GM20431 (cell line): Measurements from ENCODE around the gene MAIP1.
"Not testable (repeated sequence)": the region's sequence is repeated elsewhere in the genome, so short reads cannot be mapped to it uniquely, and the experiment has no call there.

ENCODE experiments used
- in situ Hi-C: fragments of 300-500 bp; cut with MseI, MboI; formaldehyde crosslinking; loops from one replicate; pipeline ENCODE4 v1.15.0; 2020; ENCODE audit warnings: low sequenced_read_pairs; ENCODE audit not compliant: unreplicated experiment

MAIP1 gene, protein sequence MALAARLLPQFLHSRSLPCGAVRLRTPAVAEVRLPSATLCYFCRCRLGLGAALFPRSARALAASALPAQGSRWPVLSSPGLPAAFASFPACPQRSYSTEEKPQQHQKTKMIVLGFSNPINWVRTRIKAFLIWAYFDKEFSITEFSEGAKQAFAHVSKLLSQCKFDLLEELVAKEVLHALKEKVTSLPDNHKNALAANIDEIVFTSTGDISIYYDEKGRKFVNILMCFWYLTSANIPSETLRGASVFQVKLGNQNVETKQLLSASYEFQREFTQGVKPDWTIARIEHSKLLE

DNA sequence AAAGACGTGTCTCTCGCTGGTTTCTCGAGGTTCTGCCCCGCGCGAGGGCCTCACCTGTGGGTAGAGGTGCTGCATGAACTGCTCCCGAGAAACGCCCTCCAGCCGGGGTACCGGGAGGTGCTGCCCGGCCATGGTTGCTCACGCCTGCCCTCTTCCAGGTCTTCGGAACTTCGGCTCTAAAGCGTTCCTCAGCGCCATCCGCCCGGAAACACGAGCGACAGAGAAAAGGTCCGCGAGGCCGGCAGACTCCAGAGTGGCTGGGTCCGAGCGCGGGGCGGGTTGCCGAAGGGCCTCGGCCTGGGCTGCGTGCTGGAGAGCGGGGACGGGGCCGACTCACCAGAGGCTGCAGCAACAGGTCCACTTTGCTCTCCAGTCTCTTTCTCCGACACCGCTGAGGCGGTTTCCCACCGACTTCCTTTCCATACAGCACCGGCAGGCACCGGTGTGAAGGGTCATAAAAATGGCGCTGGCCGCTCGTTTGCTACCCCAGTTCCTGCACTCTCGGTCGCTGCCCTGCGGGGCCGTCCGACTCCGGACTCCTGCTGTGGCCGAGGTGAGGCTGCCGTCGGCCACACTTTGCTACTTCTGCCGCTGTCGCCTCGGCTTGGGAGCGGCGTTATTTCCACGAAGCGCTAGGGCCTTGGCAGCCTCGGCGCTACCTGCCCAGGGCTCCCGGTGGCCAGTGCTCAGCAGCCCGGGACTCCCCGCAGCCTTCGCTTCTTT, at the start of gene MAIP1, which contains the start of gene TYW5:
Gene MAIP1, plus strand, starts transcription at position 244 of the 723 bp plus-strand sequence. Its CDS starts 217 bp downstream, at position 461.
Gene TYW5, minus strand, starts transcription at position 153 of the 723 bp plus-strand sequence. Its CDS starts 21 bp downstream, at position 132.
- in situ Hi-C loops = loop anchor here (25.0 kb wide), 1 partner anchor 757 kb away; no protein-coding TSS in a partner anchor

DNA sequence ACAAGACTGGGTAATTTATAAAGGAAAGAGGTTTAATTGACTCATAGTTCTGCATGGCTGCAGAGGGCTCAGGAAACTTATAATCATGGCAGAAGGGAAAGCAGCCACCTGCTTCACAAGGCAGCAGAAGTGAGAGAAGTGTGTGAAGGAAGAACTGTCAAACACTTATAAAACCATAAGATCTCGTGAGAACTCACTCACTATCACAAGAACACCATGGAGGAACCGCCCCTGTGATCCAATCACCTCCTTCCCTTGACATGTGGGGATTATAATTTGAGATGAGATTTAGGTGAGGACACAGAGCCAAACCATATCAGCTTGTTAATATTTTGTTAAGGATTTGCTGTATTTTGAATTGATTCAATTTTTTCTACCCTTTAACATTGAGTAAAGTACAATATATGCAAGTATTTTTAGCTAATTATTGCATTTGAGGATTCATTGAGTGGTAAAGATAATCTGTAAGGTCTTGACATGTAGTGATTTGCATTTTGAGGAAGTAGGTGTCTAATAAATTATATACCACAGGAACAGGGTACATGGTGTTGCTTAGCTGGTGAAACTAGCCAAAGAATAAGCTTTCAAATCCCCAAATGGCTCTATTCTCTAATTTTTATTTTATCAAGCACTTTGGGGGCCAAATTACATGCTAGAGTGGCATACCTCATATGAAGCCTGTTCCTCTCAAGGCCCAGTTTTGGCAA, 48.2 kb upstream of the MAIP1 start:
- in situ Hi-C loops = no loop called here

DNA sequence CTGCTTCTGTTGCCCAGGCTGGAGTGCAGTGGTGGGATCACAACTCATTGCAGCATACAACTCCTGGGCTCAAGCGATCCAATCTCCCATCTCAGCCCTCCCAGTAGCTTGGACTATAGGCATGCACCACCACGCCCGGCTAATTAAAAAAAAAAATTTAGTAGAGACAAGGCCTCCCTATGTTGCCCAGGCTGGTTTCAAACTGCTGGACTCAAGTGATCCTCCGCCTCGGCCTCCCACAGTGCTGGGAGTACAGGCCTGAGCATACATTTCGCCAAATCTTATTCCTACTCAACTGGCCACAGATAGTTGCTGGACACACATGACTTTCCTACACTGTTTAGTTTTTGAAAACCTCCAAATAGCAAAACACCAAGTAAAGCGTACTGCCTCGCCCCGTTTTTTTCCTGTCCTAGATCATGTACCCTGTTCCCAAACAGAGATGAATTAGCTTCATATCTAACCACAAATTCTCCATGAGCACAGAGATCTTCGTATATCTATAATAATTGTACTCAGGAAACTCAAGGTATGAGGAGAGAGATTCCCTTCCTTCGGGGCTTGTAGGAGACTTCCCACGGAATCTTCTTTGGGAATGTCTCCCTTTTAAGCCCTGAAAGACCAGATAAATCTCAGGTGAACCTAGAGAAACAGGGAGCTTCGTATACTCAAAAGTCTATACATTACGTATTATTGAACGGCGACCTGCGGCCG, 44.9 kb upstream of the MAIP1 start:
- in situ Hi-C loops = no loop called here

DNA sequence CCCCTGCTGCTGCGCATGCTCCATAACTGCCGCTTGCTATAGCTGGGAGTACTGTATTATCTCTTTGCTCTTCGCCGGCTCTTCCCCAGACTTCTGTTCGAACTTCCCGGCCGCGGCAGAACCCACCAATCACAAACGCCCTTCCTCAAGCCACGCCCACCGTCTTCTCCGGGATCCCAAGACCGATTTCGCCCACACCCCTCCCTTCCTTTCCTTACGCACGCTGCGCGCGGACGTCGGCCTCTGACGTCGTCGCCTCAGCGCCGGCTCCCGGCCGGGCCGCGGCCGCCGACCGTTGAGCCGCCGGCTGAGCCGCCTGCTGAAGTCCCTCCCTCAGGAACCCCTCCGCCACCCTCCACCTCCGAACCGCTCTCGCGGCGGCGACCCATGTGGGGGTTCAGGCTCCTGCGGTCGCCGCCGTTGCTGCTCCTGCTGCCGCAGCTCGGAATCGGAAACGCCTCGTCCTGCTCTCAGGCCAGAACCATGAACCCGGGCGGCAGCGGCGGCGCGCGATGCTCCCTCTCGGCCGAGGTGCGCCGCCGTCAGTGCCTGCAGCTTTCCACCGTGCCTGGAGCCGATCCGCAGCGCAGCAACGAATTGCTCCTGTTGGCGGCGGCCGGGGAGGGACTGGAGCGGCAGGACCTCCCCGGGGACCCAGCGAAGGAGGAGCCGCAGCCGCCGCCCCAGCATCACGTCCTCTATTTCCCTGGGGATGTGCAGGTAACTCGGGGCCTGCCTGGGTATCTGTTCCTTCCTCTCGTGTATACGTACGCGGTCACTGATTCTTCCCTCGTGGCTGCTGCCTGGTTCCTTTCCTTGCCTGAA, 44.1 kb upstream of the MAIP1 start, which contains the start of gene C2orf69:
Gene C2orf69, plus strand, starts transcription at position 242 of the 825 bp plus-strand sequence. Its CDS starts 146 bp downstream, at position 388.
- in situ Hi-C loops = no loop called here

DNA sequence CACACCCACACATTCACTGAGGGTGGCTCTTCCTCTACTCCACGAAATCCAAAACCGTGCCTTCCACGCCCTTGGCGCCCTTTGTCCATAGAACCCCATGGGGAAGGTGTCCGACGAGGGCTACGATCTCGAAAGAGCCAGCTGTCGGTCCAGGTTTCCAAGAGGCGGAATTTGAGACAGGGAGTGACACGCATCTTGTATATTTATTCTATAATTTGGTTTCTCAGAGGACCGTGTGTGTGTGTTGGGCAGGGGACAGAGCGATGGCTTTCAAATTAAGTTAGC, 43.6 kb upstream of the MAIP1 start:
- in situ Hi-C loops = no loop called here

DNA sequence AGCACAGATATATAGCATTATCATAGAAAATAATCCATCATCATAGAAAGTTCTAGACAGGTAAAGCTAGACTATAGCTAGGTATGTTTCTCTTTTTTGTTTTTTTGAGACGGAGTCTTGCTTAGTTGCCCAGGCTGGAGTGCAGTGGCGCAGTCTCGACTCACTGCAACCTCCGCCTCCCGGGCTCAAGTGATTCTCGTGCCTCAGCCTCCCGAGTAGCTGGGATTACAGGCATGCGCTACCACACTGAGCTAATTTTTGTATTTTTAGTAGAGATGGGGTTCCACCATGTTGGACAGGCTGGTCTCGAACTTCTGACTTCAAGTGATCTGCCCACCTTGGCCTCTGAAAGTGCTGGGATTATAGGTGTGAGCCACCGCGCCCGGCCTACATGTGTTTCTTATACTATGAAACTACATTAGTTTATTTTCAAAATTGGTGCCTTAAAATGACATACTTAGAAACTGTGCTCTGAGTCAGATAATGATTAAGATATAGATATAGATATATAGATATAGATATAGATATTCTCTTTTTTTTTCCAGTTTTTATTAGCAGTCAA, 42.7 kb upstream of the MAIP1 start:
- in situ Hi-C loops = not testable (repeated sequence)

DNA sequence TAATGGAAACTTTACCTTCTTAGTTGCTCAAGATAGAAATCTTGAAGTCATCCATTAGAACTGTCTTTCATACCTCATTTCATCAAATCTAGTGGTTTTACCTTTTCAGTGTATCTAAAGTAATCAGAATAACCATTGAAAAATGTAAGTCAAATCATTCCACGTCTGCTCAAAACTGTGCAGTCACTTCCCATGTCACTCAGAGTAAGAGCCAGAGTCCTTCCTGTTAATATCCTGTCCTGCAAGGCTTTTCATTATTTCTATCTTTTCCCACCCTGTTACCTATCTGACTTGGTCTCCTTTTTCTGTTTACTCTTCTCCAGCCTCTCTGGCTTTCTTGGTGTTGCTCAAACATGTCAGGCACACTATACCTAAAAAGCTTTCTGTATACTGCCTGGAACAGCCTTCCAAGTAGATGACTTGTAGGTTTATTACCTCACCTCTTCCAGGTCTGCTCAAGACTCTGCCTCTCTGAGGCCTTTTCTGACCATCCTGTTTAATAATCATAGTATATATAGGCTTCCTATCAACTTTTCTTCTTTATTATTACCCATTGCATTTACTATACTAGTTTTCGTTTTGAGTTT, 40.9 kb upstream of the MAIP1 start:
- in situ Hi-C loops = no loop called here

DNA sequence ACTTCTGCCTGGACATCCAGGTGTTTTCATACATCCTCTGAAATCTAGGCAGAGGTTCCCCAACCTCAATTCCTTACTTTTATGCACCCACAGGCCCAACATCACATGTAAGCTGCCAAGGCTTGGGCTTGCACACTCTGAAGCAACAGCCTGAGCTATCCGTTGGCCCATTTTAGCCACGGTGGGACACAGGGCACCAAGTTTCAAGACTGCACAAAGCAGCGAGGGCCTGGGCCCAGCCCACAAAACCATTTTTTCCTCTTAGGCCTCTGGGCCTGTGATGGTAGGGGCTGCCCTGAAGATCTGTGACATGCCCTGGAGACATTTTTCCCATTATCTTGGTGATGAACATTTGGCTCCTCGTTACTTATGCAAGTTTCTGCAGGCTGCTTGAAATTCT, 38.4 kb upstream of the MAIP1 start:
- in situ Hi-C loops = no loop called here

DNA sequence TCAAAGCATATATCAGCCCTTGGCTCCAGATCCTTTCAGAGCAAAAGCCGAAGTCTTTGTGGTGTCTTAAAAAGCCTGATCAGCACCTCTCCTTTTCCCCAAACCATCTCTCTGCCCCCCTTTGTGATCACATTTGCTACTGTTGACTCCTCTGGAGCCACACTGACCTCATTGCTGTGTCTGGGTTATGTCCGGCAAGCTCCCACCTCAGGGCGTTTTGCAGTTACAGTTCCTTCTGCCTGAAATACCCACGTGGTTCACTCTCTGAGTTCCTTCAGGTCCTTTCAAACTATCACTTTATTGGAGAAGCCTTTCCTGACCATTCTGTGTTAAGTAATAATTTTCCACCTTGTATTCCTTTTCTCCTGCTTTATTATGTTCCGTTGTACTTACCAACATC, 32.5 kb upstream of the MAIP1 start:
- in situ Hi-C loops = no loop called here

DNA sequence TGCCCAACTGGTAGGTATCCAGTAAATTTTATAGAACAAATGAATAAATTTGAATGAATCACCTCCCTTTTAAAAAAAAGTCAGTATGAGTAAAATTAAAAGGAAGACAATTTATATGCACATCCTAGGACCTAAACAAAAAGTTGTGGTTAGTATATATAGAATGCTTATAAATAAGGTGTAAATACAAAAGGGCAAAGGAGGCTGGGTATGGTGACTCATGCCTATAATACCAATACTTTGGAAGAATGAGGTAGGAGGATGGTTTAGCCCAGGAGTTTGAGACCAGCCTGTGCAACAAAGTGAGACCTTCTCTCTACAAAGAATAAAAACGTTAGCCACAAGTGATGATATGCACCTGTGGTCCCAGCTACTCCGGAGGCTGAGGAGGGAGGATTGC, 31.5 kb upstream of the MAIP1 start:
- in situ Hi-C loops = no loop called here

DNA sequence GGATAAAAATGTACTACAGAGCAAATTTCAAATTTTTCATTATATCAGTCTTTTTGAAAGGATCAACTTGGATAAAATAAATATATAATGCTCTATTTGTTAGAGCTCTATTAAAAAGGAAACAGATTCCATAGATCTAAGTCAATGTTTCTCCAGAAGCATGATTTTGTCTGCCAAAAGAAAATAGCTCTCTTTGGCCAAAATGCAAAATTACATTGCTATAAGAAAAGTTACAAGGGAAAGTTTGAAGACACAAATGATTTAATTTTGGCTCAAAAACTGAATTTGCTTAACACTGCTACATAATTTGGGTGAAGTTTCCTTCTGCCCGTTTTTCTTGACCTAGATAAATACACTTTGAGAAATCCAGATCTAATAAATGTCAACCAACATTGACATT, 28.6 kb upstream of the MAIP1 start:
- in situ Hi-C loops = no loop called here

DNA sequence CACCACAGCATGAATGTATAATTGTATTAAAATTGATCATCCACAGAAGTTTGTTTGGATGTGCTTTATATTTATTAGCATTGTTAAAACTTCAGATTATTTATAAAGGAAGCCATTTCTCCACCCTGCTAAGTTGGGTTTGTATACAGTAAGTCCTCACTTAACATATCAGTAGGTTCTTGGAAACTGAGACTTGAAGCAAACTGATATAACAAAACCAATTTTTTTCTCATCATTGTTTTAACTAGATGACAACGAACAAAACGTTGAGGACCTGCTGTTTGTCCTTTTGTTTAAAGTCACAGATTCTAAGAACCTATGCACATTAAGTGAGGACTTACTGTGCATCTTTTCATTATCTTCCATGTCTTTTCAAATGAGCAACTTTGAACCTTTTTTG, 27.2 kb upstream of the MAIP1 start:
- in situ Hi-C loops = no loop called here

DNA sequence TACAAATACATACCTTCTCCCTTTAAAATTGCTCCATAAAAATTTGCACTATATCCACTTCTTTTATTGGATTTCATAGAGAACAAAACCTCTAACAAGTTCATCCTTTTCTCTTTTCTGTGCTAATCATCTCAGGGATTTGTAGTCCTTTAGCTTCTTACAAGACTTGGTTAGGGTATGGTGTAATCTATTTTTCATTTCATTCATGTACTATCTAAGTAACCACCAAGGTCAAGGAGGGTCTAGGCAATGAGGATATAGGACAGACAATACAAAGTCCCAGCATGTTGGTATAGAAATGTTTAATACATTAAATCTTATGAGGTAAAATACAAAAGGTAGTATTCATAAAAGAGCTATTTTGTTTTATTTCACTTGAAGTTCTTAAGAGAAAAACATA, 26.8 kb upstream of the MAIP1 start:
- in situ Hi-C loops = no loop called here

DNA sequence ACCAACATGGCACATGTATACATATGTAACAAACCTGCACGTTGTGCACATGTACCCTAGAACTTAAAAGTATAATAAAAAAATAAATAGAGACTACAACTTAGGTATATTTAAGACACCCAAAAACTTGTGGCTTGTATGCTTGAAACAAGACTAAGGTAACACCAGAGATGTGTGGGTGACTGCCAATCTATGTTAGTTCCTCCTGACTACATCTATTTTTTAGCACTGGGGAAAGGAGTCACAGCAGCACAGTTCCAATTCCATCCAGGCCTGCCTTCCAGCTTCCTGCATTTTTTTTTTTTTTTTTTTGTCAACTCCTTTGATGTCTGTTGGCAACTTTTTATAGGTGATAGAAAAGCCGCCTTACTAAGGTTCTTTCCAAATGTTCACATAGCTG, 26.1 kb upstream of the MAIP1 start:
- in situ Hi-C loops = no loop called here

DNA sequence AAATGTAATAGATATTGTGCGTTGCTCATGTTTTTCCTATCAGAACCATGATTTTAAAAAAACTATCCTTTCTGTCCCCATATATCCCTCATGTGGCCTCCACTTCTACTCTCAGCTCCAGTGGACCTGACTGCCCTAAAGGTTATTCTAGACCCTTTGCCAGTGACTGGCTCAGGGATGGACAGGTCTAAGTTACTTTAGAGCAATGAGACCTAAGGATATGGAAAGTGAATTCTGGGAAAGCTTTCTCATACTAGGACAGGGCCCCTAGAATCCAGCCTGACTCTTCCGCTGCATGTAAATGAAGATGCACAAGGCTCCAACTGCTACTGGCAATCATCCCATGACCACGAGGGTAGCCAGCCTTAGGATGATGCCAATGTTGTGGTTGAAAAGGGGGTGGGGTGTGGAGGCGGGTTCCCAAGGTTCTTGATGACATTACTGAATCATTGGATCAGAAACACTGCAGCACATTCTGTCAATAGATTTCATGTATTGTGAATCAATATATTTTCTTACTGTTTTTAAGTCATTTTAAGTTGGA, 23.0 kb upstream of the MAIP1 start:
- in situ Hi-C loops = no loop called here

DNA sequence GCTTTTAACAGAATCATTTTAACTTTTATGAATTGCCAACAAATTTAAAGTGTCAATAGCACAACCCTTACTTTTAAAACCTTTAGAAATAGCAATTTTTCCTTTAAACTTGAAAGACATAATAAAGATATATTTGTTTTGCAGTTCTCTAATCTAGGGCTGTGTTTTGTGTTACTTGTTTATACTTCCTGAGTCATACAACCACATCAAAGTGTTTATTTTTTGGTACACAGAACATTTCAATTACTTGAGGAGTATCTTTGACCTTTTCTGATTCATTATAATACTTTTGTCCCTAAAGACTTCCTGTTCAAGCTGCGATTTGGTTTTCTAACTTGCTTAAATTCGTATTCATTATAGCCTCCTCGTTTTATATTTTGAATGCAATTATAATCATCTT, 21.9 kb upstream of the MAIP1 start:
- in situ Hi-C loops = no loop called here

DNA sequence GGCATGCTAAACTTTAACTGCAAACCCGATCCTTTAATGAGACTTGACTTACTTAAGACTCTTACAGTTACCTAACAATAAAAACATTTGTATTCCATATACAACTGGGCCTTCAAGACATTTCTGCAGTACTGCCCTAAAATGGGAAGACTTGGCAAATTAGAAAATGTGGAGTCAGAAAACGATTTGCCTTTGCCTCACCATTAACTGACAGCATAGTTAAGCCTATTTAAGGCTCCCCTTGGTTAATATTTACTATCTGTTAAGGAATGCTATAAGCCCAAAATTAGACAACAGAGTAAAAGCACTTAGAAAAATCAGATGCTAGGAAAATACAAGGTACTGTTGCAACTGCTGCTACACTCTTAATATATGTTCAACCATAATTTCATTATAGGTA, 18.8 kb upstream of the MAIP1 start:
- in situ Hi-C loops = no loop called here

DNA sequence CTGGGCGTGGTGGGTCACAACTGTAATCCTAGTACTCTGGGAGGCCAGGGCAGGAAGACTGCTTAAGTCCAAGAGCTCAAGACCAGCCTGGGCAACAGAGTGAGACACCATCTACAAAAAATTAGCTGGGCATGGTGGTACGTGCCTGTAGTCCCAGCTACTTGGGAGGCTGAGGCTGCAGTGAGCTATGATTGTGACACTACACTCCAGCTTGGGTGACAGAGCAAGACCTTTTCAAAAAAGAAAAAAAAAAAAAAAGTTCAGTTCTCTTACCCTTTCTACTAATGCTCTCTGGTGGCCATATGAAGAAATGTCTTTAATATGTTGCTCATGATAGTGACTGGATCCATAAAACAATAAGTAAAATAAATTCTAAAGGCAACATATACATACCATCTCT, 15.0 kb upstream of the MAIP1 start:
- in situ Hi-C loops = no loop called here

DNA sequence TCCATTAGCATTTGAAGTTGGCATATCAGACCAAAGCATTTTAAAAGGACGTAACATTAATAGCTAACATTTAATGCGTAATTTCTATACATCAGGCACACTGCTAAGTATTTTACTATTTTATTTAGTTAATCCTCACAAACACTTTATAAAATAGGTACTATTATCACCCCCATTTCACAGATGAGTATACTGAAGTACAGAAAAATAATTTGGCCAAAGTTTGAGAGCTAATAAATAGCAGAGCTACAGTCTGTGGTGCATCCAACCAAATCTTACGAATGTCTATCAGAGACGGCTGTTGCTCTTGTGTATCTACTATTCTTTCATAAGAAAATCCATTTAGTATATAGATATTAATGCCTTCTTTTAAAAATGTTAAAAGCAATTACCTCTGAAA, 12.0 kb upstream of the MAIP1 start:
- in situ Hi-C loops = no loop called here
